GM12865 (cell line): ENCODE measurements around the gene MMP23B.

Experiments used
- DNase-seq: peaks from one replicate; pipeline ENCODE4 v3.0.0; 2010; ENCODE audit warnings: low read depth
- H3K4me3 ChIP-seq: 2 replicates; pipeline ENCODE4 v1.5.1; 2011; ENCODE audit warnings: mild to moderate bottlenecking, low read depth, low read length, control low read depth
- TF ChIP-seq, protein P1 (sequence below): IDR thresholded peaks from 2 replicates; pipeline ENCODE4 v1.5.1; 2011; ENCODE audit warnings: low read length, control low read depth, low read depth, inconsistent platforms; ENCODE audit not compliant: insufficient read depth; ENCODE audit errors: missing control alignments

The MMP23B gene

DNA sequence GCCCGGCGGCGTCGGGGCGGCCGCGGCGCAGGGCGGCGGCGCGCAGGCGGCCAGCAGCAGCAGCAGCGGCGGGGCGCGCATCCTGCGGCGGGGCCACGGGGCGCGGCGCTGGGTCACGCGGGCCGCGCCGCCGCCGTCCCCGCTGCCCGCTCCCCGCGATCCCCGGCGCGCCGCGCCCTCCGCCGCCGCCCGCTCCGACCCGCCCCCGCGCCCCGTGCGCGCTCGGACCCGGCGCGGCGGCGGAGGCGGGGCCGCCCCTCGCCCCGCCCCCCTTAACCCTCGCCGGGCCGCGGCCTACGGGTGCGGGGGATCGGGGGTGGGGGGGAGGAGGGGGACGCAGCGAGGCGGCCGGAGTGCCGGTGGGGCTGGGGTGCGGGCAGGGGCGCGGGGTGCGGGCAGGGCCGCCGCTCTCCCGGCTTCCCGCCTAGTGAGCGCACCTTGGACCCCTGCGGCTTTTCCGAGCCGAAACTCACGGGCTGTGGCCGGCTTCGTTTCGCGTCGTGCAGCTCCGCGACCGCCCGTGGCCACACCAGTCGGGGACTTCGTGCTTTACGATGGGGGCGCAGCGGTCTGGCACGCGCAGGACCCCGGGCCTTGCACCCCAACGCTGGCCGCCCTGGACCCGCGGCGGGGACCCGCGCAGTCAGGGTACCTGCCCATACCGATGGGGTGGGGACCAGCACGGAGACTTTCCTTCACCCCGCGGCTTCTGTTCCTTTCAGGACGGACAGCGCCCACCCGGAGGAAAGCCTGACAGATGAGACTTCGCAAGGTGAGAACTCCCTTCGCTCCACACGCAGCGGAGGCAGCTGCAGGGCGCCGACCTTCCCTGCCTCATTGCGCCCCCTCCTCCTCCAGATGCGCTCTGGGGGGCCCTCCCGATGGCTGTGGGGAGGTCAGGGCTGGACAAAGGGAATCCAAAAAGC is 31.8 kb upstream of the MMP23B start, which contains the start of gene FNDC10:
TSS of gene FNDC10 (minus strand) at position 201 of the 926 bp plus-strand sequence. CDS start at position 81, 120 bp downstream.
- no peak for DNase-seq
- H3K4me3 ChIP-seq, result peak within 1 kb of the TSS; percentile 41
- TF ChIP-seq, protein P1, sequence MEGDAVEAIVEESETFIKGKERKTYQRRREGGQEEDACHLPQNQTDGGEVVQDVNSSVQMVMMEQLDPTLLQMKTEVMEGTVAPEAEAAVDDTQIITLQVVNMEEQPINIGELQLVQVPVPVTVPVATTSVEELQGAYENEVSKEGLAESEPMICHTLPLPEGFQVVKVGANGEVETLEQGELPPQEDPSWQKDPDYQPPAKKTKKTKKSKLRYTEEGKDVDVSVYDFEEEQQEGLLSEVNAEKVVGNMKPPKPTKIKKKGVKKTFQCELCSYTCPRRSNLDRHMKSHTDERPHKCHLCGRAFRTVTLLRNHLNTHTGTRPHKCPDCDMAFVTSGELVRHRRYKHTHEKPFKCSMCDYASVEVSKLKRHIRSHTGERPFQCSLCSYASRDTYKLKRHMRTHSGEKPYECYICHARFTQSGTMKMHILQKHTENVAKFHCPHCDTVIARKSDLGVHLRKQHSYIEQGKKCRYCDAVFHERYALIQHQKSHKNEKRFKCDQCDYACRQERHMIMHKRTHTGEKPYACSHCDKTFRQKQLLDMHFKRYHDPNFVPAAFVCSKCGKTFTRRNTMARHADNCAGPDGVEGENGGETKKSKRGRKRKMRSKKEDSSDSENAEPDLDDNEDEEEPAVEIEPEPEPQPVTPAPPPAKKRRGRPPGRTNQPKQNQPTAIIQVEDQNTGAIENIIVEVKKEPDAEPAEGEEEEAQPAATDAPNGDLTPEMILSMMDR, result no peak

DNA sequence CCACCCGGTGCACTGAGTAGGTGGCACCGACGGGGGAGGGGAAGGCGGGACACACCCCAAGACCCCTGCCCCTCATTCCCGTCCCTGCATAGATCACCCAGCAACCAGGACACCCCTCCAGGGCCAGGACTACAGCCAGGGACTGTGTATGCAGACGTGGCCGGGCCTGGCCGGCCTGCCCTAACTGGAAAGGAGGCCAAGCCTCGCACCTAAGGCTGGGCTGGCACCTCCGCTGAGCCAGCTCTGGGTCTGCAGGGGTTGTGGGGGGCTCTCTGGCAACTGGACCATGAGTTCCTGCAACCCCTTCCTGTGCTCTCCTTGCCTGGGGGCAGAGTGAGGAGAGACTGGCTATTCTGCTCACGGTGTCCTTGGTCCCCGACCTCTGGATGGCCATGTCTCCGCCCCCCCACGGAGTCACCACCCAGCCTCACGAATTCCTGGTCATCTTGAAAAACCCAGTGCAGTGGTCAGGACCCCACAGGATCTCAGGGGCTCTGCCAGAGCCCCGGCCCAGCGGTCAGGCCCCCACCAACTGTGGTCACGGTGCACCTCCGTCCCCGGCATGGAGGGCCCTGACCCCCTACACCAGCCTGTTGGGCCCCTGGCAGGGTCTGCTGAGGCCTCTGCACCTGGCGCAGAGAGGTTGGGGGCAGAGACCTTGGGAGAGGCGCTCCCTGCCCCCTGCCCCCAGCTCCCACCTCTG is 31.0 kb upstream of the MMP23B start:
- TF ChIP-seq, protein P1, result no peak
- no peak overlapping the region for H3K4me3 ChIP-seq
- no peak for DNase-seq

DNA sequence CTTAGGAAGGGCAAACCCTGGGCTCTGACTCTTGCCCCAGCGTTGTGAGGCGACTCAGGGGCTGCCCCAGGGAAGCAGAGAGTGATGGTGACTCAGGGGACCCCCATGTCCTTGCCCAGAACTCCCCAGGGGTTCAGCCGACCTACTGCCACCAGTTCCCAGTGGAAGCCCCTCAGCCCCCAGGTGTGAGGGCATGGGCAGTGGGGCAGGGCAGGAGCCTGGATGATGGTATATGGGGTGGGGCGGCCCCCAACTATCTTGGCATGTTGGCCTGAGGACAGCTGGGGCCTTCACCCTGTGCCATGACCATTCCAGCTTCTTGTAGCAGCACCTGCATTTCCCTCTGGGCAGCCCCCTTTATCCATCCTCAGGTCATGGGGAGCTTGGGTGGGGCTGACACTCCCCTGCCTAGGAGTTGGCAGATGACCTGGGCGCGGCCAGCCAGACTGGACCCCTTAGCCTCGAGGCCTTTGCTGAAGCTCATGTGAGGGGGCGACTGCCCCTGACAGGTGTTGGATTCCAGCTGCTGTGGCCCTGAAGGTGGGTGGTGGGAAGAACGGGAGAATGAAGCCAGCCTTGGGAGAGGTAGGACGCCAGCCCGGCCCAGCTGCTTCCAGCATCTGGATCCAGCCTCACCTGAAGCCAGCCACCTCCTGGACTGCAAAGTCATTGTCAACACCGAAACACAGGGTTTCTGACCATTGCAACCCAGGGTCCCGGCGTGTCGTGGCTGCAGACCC is 30.2 kb upstream of the MMP23B start:
- no peak for DNase-seq
- no peak overlapping the region for H3K4me3 ChIP-seq
- TF ChIP-seq, protein P1, result no peak

DNA sequence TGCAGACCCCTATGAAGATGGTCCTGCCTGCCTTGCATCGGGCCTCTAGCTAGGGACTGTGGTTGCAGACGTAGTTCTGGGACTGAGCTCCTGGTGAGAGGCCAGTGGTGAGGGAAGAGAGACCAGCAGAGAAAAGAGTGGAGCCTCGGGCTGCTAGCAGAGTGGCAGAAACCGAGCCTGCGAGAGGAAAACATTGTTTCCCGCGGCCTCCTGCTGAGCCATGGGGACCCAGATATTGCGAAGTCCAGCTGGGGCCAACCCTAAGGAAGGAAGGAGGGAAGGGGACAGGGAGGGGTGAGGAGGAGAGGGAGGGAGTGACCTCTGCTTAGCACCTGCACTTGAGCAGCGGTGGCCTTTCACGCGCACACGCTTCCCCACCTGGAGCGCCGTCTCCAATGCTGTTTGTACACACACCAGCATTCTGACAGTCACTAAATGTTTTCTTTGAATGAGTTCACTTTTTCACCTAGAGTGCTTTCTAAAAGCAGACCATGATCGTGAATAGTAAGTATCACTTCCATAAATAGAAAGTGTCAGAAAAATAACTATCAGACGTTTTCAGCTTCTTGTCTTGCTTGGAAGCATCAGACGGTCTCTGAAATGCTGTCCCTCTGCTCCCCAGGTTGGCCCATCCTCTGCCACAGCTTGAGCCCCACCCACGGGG is 29.5 kb upstream of the MMP23B start:
- TF ChIP-seq, protein P1, result no peak
- DNase-seq, result peak; percentile 68

DNA sequence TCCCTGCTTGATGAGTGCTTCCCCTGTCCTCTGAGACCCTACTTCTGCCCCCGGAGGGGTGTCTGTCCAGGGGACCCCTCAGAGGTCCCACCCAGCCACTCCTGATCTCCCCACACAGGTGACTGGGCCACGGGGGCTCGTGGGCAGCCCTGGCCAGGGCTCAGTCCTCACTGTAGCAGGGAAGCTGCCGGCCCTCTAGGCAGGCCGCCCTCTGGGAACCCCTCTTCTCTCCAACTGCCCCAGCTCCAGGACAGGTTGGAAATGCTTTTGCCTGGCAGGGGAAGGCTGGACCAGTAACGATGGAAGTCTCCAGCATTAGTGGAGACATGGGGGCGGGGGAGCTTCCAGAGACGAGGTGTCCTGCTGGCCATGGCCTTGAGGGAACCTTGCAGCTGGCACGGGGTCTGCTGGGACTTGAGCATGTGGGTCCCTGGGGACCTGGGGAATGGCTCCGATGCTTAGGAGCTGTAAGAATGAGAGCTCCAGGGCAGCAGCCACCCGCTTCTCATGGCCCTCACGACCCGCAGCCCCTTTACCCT is 28.9 kb upstream of the MMP23B start:
- no peak overlapping the region for H3K4me3 ChIP-seq
- TF ChIP-seq, protein P1, result no peak
- DNase-seq, result no peak

More for the DNA sequence above, 29.5 kb upstream of the MMP23B start:
- no peak overlapping the region; the same call in 1 of the 2 replicates for H3K4me3 ChIP-seq
